ENCODE results near the gene TMEM270.
"Not testable (repeated sequence)": the region's sequence is repeated elsewhere in the genome, so short reads cannot be mapped to it uniquely, and the experiment has no call there.

TMEM270 gene

DNA sequence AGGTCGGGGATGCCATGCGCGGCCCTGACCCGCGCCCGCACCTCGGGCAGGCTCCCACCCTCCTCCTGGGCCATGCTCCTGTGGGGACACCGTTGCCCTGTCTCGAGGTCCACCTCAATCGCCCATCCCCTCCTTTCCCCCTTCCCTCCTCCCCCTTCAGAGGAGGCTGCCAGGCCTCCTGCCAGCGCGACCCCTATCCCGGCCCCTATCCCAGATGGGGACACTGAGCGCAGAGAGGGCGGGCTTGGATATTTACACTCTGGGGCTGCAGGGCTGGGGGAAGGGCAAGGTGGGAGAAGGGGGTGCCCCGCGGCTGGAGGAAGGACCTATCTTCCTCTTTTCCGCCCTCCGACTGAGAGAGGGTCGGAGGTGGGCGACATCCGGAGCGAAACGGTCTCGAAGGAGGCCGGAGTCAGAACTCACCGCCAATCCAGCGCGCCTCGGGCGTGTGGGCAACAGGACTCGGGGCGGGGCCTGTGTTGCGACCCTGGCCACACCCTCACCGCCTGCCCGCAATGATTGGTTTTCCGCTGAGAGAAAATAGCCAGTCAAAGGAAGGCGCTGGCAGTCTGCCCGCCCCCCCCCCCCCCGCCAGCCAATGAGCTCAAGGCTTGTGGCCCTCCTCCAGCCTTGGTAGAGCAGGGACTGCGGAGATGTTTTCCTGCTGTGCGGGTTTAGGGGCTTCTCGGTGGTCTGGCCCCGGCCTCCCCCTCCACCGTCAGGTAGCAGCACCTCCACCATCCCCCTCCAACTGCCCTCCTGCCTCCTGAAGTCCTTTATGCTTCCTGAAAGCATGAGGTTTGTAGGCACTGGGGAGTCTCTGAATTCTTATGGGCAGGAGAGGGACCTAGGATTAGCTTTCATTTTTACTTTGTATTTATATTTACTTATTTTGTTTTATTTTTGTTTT, 18.6 kb upstream of the TMEM270 start, which contains the start of gene METTL27:
Gene METTL27 (minus strand): TSS at position 450 of the 910 bp plus-strand sequence. CDS start 376 bp downstream, at position 74.
- Histone ChIP-seq H3K4me1 (ENCODE audit: control insufficient read depth, insufficient read depth, low read length, poor library complexity, severe bottlenecking) (peaks cover 7% of the 10 kb centered on the region), H3K27me3 (replicated peaks; ENCODE audit: control insufficient read depth, insufficient read depth, low read length, poor library complexity, severe bottlenecking) (no peaks in the 10 kb centered on the region), H3K4me3 (ENCODE audit: insufficient read depth, low read depth, low read length, poor library complexity, severe bottlenecking) (peak within 1 kb of the TSS; percentile 56), H3K9me3 (ENCODE audit: control insufficient read depth, low read length) (no peaks in the 10 kb centered on the region), H3K36me3 (ENCODE audit: control insufficient read depth, insufficient read depth, low read length) (no peaks in the 10 kb centered on the region), H3K27ac (ENCODE audit: insufficient read depth, low read length, poor library complexity, severe bottlenecking) (no peak within 1 kb of the TSS)
- DNase-seq: peak; percentile 78 to 84 (median 80)

DNA sequence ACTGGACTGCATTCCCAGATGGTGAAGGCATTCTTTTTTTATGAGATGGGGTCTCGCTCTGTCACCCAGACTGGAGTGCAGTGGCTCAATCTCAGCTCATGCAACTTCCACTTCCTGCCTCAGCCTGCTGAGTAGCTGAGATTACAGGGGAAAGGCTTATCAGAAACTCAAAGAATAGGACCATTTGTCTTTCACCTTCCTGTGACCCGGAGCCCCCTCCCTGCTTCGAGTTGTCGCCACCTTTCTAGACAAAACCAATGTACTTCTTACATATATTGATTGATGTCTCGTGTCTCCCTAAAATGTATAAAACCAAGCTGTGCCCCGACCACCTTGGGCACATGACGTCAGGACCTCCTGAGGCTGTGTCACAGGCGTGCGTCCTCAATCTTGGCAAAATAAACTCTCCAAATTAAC, 16.8 kb upstream of the TMEM270 start:
- H3K4me1 ChIP-seq (ENCODE audit: control insufficient read depth, insufficient read depth, low read length, poor library complexity, severe bottlenecking): peaks cover 7% of the 10 kb centered on the region
- no peaks in the 10 kb centered on the region for H3K9me3 ChIP-seq (ENCODE audit: control insufficient read depth, low read length)
- no peak for DNase-seq
- no peak overlapping the region for H3K27ac ChIP-seq (ENCODE audit: insufficient read depth, low read length, poor library complexity, severe bottlenecking)
- no peaks in the 10 kb centered on the region for H3K27me3 ChIP-seq (replicated peaks; ENCODE audit: control insufficient read depth, insufficient read depth, low read length, poor library complexity, severe bottlenecking)
- no peaks in the 10 kb centered on the region for H3K36me3 ChIP-seq (ENCODE audit: control insufficient read depth, insufficient read depth, low read length)
- H3K4me3 ChIP-seq (ENCODE audit: insufficient read depth, low read depth, low read length, poor library complexity, severe bottlenecking): no peak overlapping the region

- no peak overlapping the region for H3K27ac ChIP-seq (ENCODE audit: insufficient read depth, low read length, poor library complexity, severe bottlenecking)
- no peaks in the 10 kb centered on the region for H3K9me3 ChIP-seq (ENCODE audit: control insufficient read depth, low read length)
- peaks cover 7% of the 10 kb centered on the region for H3K4me1 ChIP-seq (ENCODE audit: control insufficient read depth, insufficient read depth, low read length, poor library complexity, severe bottlenecking)
- H3K36me3 ChIP-seq (ENCODE audit: control insufficient read depth, insufficient read depth, low read length): no peaks in the 10 kb centered on the region
- no peak overlapping the region for H3K4me3 ChIP-seq (ENCODE audit: insufficient read depth, low read depth, low read length, poor library complexity, severe bottlenecking)
- no peaks in the 10 kb centered on the region for H3K27me3 ChIP-seq (replicated peaks; ENCODE audit: control insufficient read depth, insufficient read depth, low read length, poor library complexity, severe bottlenecking)
- no peak for DNase-seq
These were observed 16.0 kb upstream of the TMEM270 start for GRCh38 chr7:73844848-73845460.

DNA sequence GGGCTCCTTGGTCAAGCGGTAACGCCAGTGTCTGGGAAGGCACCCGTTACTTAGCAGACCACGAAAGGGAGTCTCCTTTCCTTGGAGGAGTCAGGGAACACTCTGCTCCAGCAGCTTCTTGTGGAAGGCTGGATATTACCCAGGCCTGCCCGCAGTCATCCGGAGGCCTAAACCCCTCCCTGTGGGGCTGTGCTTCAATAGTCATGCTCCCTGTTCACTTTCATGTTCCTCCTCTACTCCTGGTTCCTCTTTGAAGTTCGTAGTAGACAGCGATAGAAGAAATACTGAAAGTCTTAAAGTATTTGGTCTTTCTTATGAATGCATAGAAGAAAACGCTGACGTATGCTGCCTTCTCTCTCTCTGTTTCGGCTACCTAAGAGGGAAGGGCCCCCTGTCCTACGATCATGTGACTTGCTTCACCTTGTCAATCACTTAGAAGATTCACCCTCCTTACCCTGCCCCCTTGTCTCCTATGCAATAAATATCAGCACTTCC, 15.2 kb upstream of the TMEM270 start:
- not testable (repeated sequence) for H3K4me3 ChIP-seq (ENCODE audit: insufficient read depth, low read depth, low read length, poor library complexity, severe bottlenecking); H3K4me1 ChIP-seq (ENCODE audit: control insufficient read depth, insufficient read depth, low read length, poor library complexity, severe bottlenecking); DNase-seq; H3K9me3 ChIP-seq (ENCODE audit: control insufficient read depth, low read length); H3K27ac ChIP-seq (ENCODE audit: insufficient read depth, low read length, poor library complexity, severe bottlenecking); H3K36me3 ChIP-seq (ENCODE audit: control insufficient read depth, insufficient read depth, low read length); H3K27me3 ChIP-seq (replicated peaks; ENCODE audit: control insufficient read depth, insufficient read depth, low read length, poor library complexity, severe bottlenecking)

GRCh38 chr7:73847941-73848723, 12.8 kb upstream of the TMEM270 start:
- Histone ChIP-seq H3K36me3 (ENCODE audit: control insufficient read depth, insufficient read depth, low read length) (no peaks in the 10 kb centered on the region), H3K9me3 (ENCODE audit: control insufficient read depth, low read length) (no peaks in the 10 kb centered on the region), H3K27ac (ENCODE audit: insufficient read depth, low read length, poor library complexity, severe bottlenecking) (no peak overlapping the region), H3K27me3 (replicated peaks; ENCODE audit: control insufficient read depth, insufficient read depth, low read length, poor library complexity, severe bottlenecking) (no peaks in the 10 kb centered on the region), H3K4me1 (ENCODE audit: control insufficient read depth, insufficient read depth, low read length, poor library complexity, severe bottlenecking) (no peaks in the 10 kb centered on the region), H3K4me3 (ENCODE audit: insufficient read depth, low read depth, low read length, poor library complexity, severe bottlenecking) (no peak overlapping the region)
- no peak for DNase-seq

- Histone ChIP-seq H3K4me1 (ENCODE audit: control insufficient read depth, insufficient read depth, low read length, poor library complexity, severe bottlenecking) (peaks cover 5% of the 10 kb centered on the region), H3K9me3 (ENCODE audit: control insufficient read depth, low read length) (no peaks in the 10 kb centered on the region), H3K4me3 (ENCODE audit: insufficient read depth, low read depth, low read length, poor library complexity, severe bottlenecking) (no peak overlapping the region), H3K27me3 (replicated peaks; ENCODE audit: control insufficient read depth, insufficient read depth, low read length, poor library complexity, severe bottlenecking) (no peaks in the 10 kb centered on the region), H3K27ac (ENCODE audit: insufficient read depth, low read length, poor library complexity, severe bottlenecking) (no peak overlapping the region), H3K36me3 (ENCODE audit: control insufficient read depth, insufficient read depth, low read length) (no peaks in the 10 kb centered on the region)
- DNase-seq: no peak
These were observed 10.2 kb upstream of the TMEM270 start for GRCh38 chr7:73850781-73851207.

GRCh38 chr7:73851410-73852338, 9.3 kb upstream of the TMEM270 start:
- no peaks in the 10 kb centered on the region for H3K9me3 ChIP-seq (ENCODE audit: control insufficient read depth, low read length)
- H3K27ac ChIP-seq (ENCODE audit: insufficient read depth, low read length, poor library complexity, severe bottlenecking): no peak overlapping the region
- no peaks in the 10 kb centered on the region for H3K36me3 ChIP-seq (ENCODE audit: control insufficient read depth, insufficient read depth, low read length)
- H3K4me1 ChIP-seq (ENCODE audit: control insufficient read depth, insufficient read depth, low read length, poor library complexity, severe bottlenecking): peaks cover 7% of the 10 kb centered on the region
- H3K27me3 ChIP-seq (replicated peaks; ENCODE audit: control insufficient read depth, insufficient read depth, low read length, poor library complexity, severe bottlenecking): no peaks in the 10 kb centered on the region
- DNase-seq: no peak
- H3K4me3 ChIP-seq (ENCODE audit: insufficient read depth, low read depth, low read length, poor library complexity, severe bottlenecking): no peak overlapping the region

- Histone ChIP-seq H3K27ac (ENCODE audit: insufficient read depth, low read length, poor library complexity, severe bottlenecking) (no peak overlapping the region), H3K27me3 (replicated peaks; ENCODE audit: control insufficient read depth, insufficient read depth, low read length, poor library complexity, severe bottlenecking) (no peaks in the 10 kb centered on the region), H3K4me1 (ENCODE audit: control insufficient read depth, insufficient read depth, low read length, poor library complexity, severe bottlenecking) (peaks cover 7% of the 10 kb centered on the region), H3K36me3 (ENCODE audit: control insufficient read depth, insufficient read depth, low read length) (no peaks in the 10 kb centered on the region), H3K4me3 (ENCODE audit: insufficient read depth, low read depth, low read length, poor library complexity, severe bottlenecking) (no peak overlapping the region), H3K9me3 (ENCODE audit: control insufficient read depth, low read length) (no peaks in the 10 kb centered on the region)
- no peak for DNase-seq
These were observed 8.5 kb upstream of the TMEM270 start for GRCh38 chr7:73852500-73852899.

GRCh38 chr7:73856941-73857340, 4.0 kb upstream of the TMEM270 start:
- peaks cover 7% of the 10 kb centered on the region for H3K4me1 ChIP-seq (ENCODE audit: control insufficient read depth, insufficient read depth, low read length, poor library complexity, severe bottlenecking)
- H3K9me3 ChIP-seq (ENCODE audit: control insufficient read depth, low read length): no peaks in the 10 kb centered on the region
- H3K36me3 ChIP-seq (ENCODE audit: control insufficient read depth, insufficient read depth, low read length): no peaks in the 10 kb centered on the region
- H3K4me3 ChIP-seq (ENCODE audit: insufficient read depth, low read depth, low read length, poor library complexity, severe bottlenecking): no peak overlapping the region
- DNase-seq: no peak
- H3K27me3 ChIP-seq (replicated peaks; ENCODE audit: control insufficient read depth, insufficient read depth, low read length, poor library complexity, severe bottlenecking): no peaks in the 10 kb centered on the region
- no peak overlapping the region for H3K27ac ChIP-seq (ENCODE audit: insufficient read depth, low read length, poor library complexity, severe bottlenecking)
